Liver (tissue), 9 donors: ENCODE measurements around the gene MAMSTR. TPM values are rescaled to one million over a fixed set of nuclear protein-coding genes. Genes with fewer than 3 reads are reported as not detected.

ENCODE experiments used
- DNase-seq: peaks from one replicate; pipeline ENCODE4 v3.0.0-alpha.2; 2017; ENCODE audit warnings: low spot score
- H3K27ac ChIP-seq, 2 donors: one replicate each; pipeline ENCODE4 v1.7.0; 2013; ENCODE audit warnings: inconsistent platforms in 2 of 2, low read length in 2 of 2, control low read depth in 1 of 2, low read depth in 1 of 2, mild to moderate bottlenecking in 1 of 2
- H3K27me3 ChIP-seq, 4 donors: one replicate each; pipeline versions ENCODE4 v1.6.1 to v1.7.0; 2013; ENCODE audit warnings: low read length in 3 of 4, inconsistent platforms in 1 of 4, mild to moderate bottlenecking in 1 of 4, moderate library complexity in 1 of 4; ENCODE audit not compliant: control insufficient read depth in 4 of 4, insufficient read depth in 4 of 4
- H3K36me3 ChIP-seq, 4 donors: one replicate each; pipeline versions ENCODE4 v1.6.1 to v1.7.0; 2013; ENCODE audit warnings: low read length in 3 of 4, mild to moderate bottlenecking in 3 of 4, low read depth in 1 of 4, moderate library complexity in 1 of 4; ENCODE audit not compliant: control insufficient read depth in 4 of 4, insufficient read depth in 3 of 4
- H3K4me1 ChIP-seq, 4 donors: one replicate each; pipeline versions ENCODE4 v1.6.1 to v1.7.0; 2013; ENCODE audit warnings: low read length in 3 of 4, mild to moderate bottlenecking in 3 of 4, moderate library complexity in 1 of 4; ENCODE audit not compliant: control insufficient read depth in 4 of 4, insufficient read depth in 4 of 4
- H3K4me3 ChIP-seq, 3 donors: one replicate each; pipeline versions ENCODE4 v1.6.1 to v1.7.0; 2013; ENCODE audit warnings: low read length in 3 of 3, control low read depth in 1 of 3, low read depth in 1 of 3, mild to moderate bottlenecking in 1 of 3
- H3K9ac ChIP-seq, 2 donors: one replicate each; pipeline ENCODE4 v1.7.0; 2013; ENCODE audit warnings: low read length in 2 of 2, mild to moderate bottlenecking in 2 of 2, moderate library complexity in 2 of 2, control low read depth in 1 of 2, low read depth in 1 of 2
- H3K9me3 ChIP-seq, 4 donors: one replicate each; pipeline versions ENCODE4 v1.6.1 to v1.7.0; 2013; ENCODE audit warnings: low read length in 3 of 4; ENCODE audit not compliant: control insufficient read depth in 4 of 4
- ATF3 ChIP-seq: IDR thresholded peaks from 2 replicates; pipeline ENCODE4 v1.6.1; 2016; ENCODE audit warnings: antibody characterized with exemption
- CTCF ChIP-seq: fragments of 150-350 bp; IDR thresholded peaks from 2 replicates; pipeline ENCODE4 v1.5.1; 2017; ENCODE audit warnings: improper control_type of control experiment, low read depth, low read length; ENCODE audit not compliant: missing input control
- GABPA ChIP-seq, 2 donors: IDR thresholded peaks in 1 of 2; conservative IDR thresholded peaks in 1 of 2; 2 replicates each; pipeline ENCODE4 v1.6.1; 2016; ENCODE audit warnings: antibody characterized with exemption in 2 of 2, mild to moderate bottlenecking in 1 of 2, moderate library complexity in 1 of 2
- HNF4G ChIP-seq: IDR thresholded peaks from 2 replicates; pipeline ENCODE4 v1.6.1; 2016; ENCODE audit warnings: antibody characterized with exemption
- RAD21 ChIP-seq, 2 donors: IDR thresholded peaks; 2 replicates each; pipeline ENCODE4 v1.6.1; 2016; ENCODE audit warnings: antibody characterized with exemption in 2 of 2, mild to moderate bottlenecking in 2 of 2
- SP1 ChIP-seq: IDR thresholded peaks from 2 replicates; pipeline ENCODE4 v1.6.1; 2018; ENCODE audit warnings: antibody characterized with exemption, mild to moderate bottlenecking
- TAF1 ChIP-seq: conservative IDR thresholded peaks from 2 replicates; pipeline ENCODE4 v1.6.1; 2016; ENCODE audit warnings: antibody characterized with exemption, mild to moderate bottlenecking
- YY1 ChIP-seq: IDR thresholded peaks from 2 replicates; pipeline ENCODE4 v1.6.1; 2016; ENCODE audit warnings: antibody characterized with exemption, mild to moderate bottlenecking
- ZBTB33 ChIP-seq: IDR thresholded peaks from 2 replicates; pipeline ENCODE4 v1.6.1; 2016; ENCODE audit warnings: antibody characterized with exemption
- WGBS: extraction: QIAGEN DNeasy Blood & Tissue Kit; methylation state at CpG from one replicate; pipeline ENCODE4 v1.1.7; 2013; 5-methylcytosine and 5-hydroxymethylcytosine counted together
- polyA plus RNA-seq, 2 donors: library from polyadenylated mRNA; stranded (reverse) in 1 of 2; unstranded in 1 of 2; fragments of 200-250 nt in 1 of 2; fragments of >200 nt in 1 of 2; fragmentation: Nextera tagmentation in 1 of 2; extraction: Ambion mirVana in 1 of 2; gene quantifications; one replicate each; pipeline versions ENCODE4 v1.2.1 to v1.2.3, GENCODE V29; 2013 to 2015
- total RNA-seq, 2 donors: library from RNA; depleted of rRNA; stranded (reverse); fragments of >200 nt; gene quantifications; one replicate each; pipeline ENCODE4 v1.2.3, GENCODE V29; 2014
- TF ChIP-seq, protein P1 (sequence below): IDR thresholded peaks from 2 replicates; pipeline ENCODE4 v1.6.1; 2016; ENCODE audit warnings: antibody characterized with exemption
- donor health status: healthy.
- donor health status: healthy.
- donor health status: healthy.
- donor health status: healthy.
- donor health status: healthy.

Gene MAMSTR
- total and polyA plus RNA-seq, 4 donors = 0.07 to 0.31 (median 0.09) TPM

DNA sequence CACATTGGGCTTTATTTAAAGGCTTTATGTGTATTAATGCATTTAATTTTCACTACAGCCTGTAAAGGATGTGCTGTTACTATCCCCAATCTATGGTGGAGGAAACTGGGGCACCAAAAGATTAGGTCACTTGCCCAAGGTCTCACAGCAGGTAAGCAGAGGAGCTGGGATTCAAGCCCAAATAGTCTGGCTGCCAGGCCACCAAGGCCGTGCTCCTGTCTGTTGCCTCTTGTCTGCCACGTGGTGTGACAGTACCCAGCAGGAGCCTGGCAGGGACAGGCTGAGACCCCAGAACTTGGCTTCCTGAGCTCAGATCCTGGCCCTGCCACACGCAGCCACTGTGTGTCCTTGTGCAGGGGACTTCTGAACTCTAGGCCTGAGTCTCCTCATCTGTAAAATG is 51.2 kb downstream of the MAMSTR start:
- TF ChIP-seq RAD21 (IDR thresholded peaks at IDR 0.05) (no peak), ZBTB33 (no peak)
- H3K9me3 ChIP-seq = no peaks in the 10 kb centered on the region
- no peak for DNase-seq
- H3K36me3 ChIP-seq = no peaks in the 10 kb centered on the region
- H3K9ac ChIP-seq = no peak overlapping the region
- H3K4me3 ChIP-seq = no peak overlapping the region
- H3K27ac ChIP-seq = no peak overlapping the region
- 84% methylated on average over 3 of the region's 3 CpGs for WGBS
- no peaks in the 10 kb centered on the region for H3K4me1 ChIP-seq
- no peaks in the 10 kb centered on the region for H3K27me3 ChIP-seq

- Histone ChIP-seq H3K4me1 (peaks cover 0 to under 1% (median 0%) of the 10 kb centered on the region in 4 donors), H3K27ac (no peak overlapping the region), H3K9ac (no peak overlapping the region), H3K4me3 (no peak overlapping the region), H3K9me3 (no peaks in the 10 kb centered on the region), H3K36me3 (no peaks in the 10 kb centered on the region), H3K27me3 (no peaks in the 10 kb centered on the region)
- no peak for TF ChIP-seq HNF4G
- TF ChIP-seq CTCF = no peak
- TF ChIP-seq, protein P1, sequence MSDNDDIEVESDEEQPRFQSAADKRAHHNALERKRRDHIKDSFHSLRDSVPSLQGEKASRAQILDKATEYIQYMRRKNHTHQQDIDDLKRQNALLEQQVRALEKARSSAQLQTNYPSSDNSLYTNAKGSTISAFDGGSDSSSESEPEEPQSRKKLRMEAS = no peak
- no peak for TF ChIP-seq ATF3
- TF ChIP-seq GABPA (IDR thresholded peaks at IDR 0.05 in 1 of 2, conservative IDR thresholded peaks at IDR 0.05 in 1 of 2) = no peak
- TF ChIP-seq TAF1 = no peak
- 88% methylated on average over 6 of the region's 6 CpGs for WGBS
- DNase-seq = no peak
Measured at GRCh38 chr19:48665786-48666185, 53.7 kb downstream of the MAMSTR start.

- no peak overlapping the region for H3K27ac ChIP-seq
- no peak for DNase-seq
- H3K36me3 ChIP-seq = no peaks in the 10 kb centered on the region
- H3K27me3 ChIP-seq = no peaks in the 10 kb centered on the region
- H3K4me3 ChIP-seq = no peak overlapping the region
- TF ChIP-seq SP1 (no peak), TAF1 (no peak), YY1 (no peak)
- no peak overlapping the region for H3K9ac ChIP-seq
- H3K9me3 ChIP-seq = no peaks in the 10 kb centered on the region
- peaks cover 0 to 2% (median 0%) of the 10 kb centered on the region in 4 donors for H3K4me1 ChIP-seq
- 95% methylated on average over 14 of the region's 14 CpGs for WGBS
Measured at GRCh38 chr19:48664476-48664875, 55.0 kb downstream of the MAMSTR start.
